Body of pancreas (tissue), 4 donors: ENCODE results near the gene RAC3. TPM values are rescaled to one million over a fixed set of nuclear protein-coding genes. Genes with fewer than 3 reads are reported as not detected.

Source experiments
- ATAC-seq: fragments of 150-250 bp; one replicate; pipeline ENCODE4 v1.9.1; 2016
- DNase-seq, 4 donors: peaks; one replicate each; pipeline ENCODE4 v3.0.0-alpha.2; 2019
- H3K27ac ChIP-seq, 4 donors: fragments of 200-600 bp; sonication (generic); 1 replicate in 3 of 4; 2 replicates in 1 of 4; pipeline versions ENCODE4 v1.5.1 to v1.6.1; 2016 to 2019; ENCODE audit warnings: mild to moderate bottlenecking in 1 of 4, mixed read lengths in 1 of 4, moderate library complexity in 1 of 4
- H3K27me3 ChIP-seq, 2 donors: fragments of 200-600 bp; sonication (generic); one replicate each; pipeline ENCODE4 v1.6.0; 2016; ENCODE audit warnings: mild to moderate bottlenecking in 1 of 2
- H3K36me3 ChIP-seq, 2 donors: fragments of 200-600 bp; sonication (generic); replicated peaks in 1 of 2; 2 replicates each; pipeline ENCODE4 v1.5.1; 2016; ENCODE audit warnings: low read depth in 2 of 2; ENCODE audit not compliant: insufficient read depth in 1 of 2
- H3K4me1 ChIP-seq: fragments of 200-600 bp; sonication (generic); one replicate; pipeline ENCODE4 v1.6.0; 2016
- H3K4me3 ChIP-seq, 2 donors: fragments of 200-600 bp; sonication (generic); 1 replicate in 1 of 2; 2 replicates in 1 of 2; pipeline ENCODE4 v1.5.1; 2016 to 2019
- H3K9me3 ChIP-seq, 3 donors: fragments of 200-600 bp; sonication (generic); 1 replicate in 2 of 3; 2 replicates in 1 of 3; pipeline ENCODE4 v1.5.1; 2016
- POLR2A ChIP-seq, 3 donors: fragments of 450-650 bp; IDR thresholded peaks; one replicate each; pipeline ENCODE4 v1.6.1; 2016; ENCODE audit warnings: antibody characterized with exemption in 3 of 3, mild to moderate bottlenecking in 2 of 3
- WGBS, 2 donors: methylation state at CpG; one replicate each; pipeline ENCODE4 v1.1.5; 2017; 5-methylcytosine and 5-hydroxymethylcytosine counted together
- intact Hi-C: fragments of 100-400 bp; cut with DNase I; formaldehyde crosslinking; loops from one replicate; pipeline ENCODE4 v1.15.1; 2023
- total RNA-seq, 2 donors: library from RNA; depleted of rRNA; stranded (reverse); fragments of >200 nt; gene quantifications; one replicate each; pipeline ENCODE4 v1.1.0, GENCODE V29; 2016
- TF ChIP-seq, protein P1 (sequence below), 7 experiments: fragments of 450-650 bp in 4 of 7; fragments of 200-600 bp in 3 of 7; sonication (generic) in 3 of 7; IDR thresholded peaks; one replicate each; pipeline ENCODE4 v1.5.1; 2016 to 2019; ENCODE audit warnings: antibody characterized with exemption in 7 of 7

RAC3 gene
- total RNA-seq, 2 donors from 2014 or later: 3.1 TPM; not detected in 1

GRCh38 chr17:82031885-82032627 lies 578 bp downstream of the RAC3 start:
- peak; percentile 53 to 75 (median 58) for DNase-seq
- intact Hi-C loops: no loop called here

GRCh38 chr17:82033359-82034085 lies 2.0 kb downstream of the RAC3 start:
- TF ChIP-seq, protein P1, sequence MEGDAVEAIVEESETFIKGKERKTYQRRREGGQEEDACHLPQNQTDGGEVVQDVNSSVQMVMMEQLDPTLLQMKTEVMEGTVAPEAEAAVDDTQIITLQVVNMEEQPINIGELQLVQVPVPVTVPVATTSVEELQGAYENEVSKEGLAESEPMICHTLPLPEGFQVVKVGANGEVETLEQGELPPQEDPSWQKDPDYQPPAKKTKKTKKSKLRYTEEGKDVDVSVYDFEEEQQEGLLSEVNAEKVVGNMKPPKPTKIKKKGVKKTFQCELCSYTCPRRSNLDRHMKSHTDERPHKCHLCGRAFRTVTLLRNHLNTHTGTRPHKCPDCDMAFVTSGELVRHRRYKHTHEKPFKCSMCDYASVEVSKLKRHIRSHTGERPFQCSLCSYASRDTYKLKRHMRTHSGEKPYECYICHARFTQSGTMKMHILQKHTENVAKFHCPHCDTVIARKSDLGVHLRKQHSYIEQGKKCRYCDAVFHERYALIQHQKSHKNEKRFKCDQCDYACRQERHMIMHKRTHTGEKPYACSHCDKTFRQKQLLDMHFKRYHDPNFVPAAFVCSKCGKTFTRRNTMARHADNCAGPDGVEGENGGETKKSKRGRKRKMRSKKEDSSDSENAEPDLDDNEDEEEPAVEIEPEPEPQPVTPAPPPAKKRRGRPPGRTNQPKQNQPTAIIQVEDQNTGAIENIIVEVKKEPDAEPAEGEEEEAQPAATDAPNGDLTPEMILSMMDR (IDR thresholded peaks at IDR 0.05): no peak
- no peak for TF ChIP-seq POLR2A (IDR thresholded peaks at IDR 0.05)
- no peak overlapping the region for H3K4me3 ChIP-seq
- H3K4me1 ChIP-seq: peaks cover 42% of the 10 kb centered on the region
- intact Hi-C loops: no loop called here
- no peak for DNase-seq
- ATAC-seq: no peak
- no peaks in the 10 kb centered on the region for H3K27me3 ChIP-seq
- H3K27ac ChIP-seq: no peak overlapping the region
- no peaks in the 10 kb centered on the region for H3K36me3 ChIP-seq
- H3K9me3 ChIP-seq: no peaks in the 10 kb centered on the region
- 86 to 92% methylated on average over 23 to 30 of the region's 38 CpGs for WGBS, 2 donors

More at GRCh38 chr17:82031885-82032627, 578 bp downstream of the RAC3 start:
- 19 to 53% methylated on average over 3 to 37 of the region's 59 CpGs for WGBS, 2 donors
- no peaks in the 10 kb centered on the region for H3K27me3 ChIP-seq
- no peak overlapping the region for H3K27ac ChIP-seq
- no peak overlapping the region for H3K4me3 ChIP-seq
- H3K9me3 ChIP-seq: no peaks in the 10 kb centered on the region
- peak; percentile 47 for ATAC-seq
- no peaks in the 10 kb centered on the region for H3K36me3 ChIP-seq
- TF ChIP-seq POLR2A (IDR thresholded peaks at IDR 0.05): no peak
- TF ChIP-seq, protein P1 (IDR thresholded peaks at IDR 0.05): no peak
- H3K4me1 ChIP-seq: peaks cover 36% of the 10 kb centered on the region

DNA sequence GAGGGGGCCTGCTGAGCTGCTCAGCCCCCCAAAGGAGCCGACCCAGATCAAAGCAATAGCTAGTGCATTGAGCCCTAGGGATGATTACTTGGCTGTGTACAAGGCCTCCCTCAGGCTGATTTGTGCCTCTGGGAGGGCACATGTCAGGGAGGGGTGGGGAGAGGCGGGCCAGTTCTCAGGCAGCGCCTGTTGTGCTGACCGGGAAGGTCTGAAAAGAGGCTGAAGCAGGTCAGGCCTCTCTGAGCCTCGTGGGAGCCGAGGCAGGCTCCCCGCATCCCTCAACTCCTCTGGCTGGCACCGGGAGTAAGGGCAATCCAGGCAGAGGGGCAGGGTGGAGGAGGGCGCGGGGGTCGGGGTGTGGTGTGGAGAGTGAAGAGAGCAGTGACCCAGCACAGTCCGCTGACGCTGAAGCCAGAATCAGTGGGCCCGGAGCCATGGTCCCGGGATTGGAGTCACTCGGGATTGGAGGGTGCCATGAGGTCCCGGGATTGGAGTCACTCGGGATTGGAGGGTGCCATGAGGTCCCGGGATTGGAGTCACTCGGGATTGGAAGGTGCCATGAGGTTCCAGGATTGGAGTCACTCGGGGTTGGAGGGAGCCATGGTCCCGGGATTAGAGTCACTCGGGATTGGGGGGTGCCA lies 3.0 kb downstream of the RAC3 start:
- no peak for DNase-seq
- no peaks in the 10 kb centered on the region for H3K36me3 ChIP-seq

GRCh38 chr17:82035488-82035887 lies 4.0 kb downstream of the RAC3 start:
- Histone ChIP-seq H3K9me3 (no peaks in the 10 kb centered on the region), H3K4me3 (no peak overlapping the region), H3K4me1 (peaks cover 44% of the 10 kb centered on the region), H3K36me3 (no peaks in the 10 kb centered on the region), H3K27me3 (no peaks in the 10 kb centered on the region), H3K27ac (no peak overlapping the region)
- WGBS, 2 donors: 90 to 94% methylated on average over 8 of the region's 8 CpGs
- intact Hi-C loops: no loop called here
- TF ChIP-seq, protein P1 (IDR thresholded peaks at IDR 0.05): no peak
- TF ChIP-seq POLR2A (IDR thresholded peaks at IDR 0.05): no peak
- ATAC-seq (no peak), DNase-seq (no peak)

More for the DNA sequence above, 3.0 kb downstream of the RAC3 start:
- Histone ChIP-seq H3K27me3 (no peaks in the 10 kb centered on the region), H3K9me3 (no peaks in the 10 kb centered on the region), H3K4me3 (no peak overlapping the region), H3K4me1 (peaks cover 44% of the 10 kb centered on the region), H3K27ac (no peak overlapping the region)
- ATAC-seq: no peak
- 88 to 89% methylated on average over 19 to 23 of the region's 23 CpGs for WGBS, 2 donors
- TF ChIP-seq, protein P1 (IDR thresholded peaks at IDR 0.05): no peak
- TF ChIP-seq POLR2A (IDR thresholded peaks at IDR 0.05): no peak
- intact Hi-C loops: no loop called here
